AG04450 (cell line): Measurements from ENCODE around the gene PARD3B. TPM values are rescaled to one million over a fixed set of nuclear protein-coding genes. Genes with fewer than 3 reads are reported as not detected.

Source experiments
- CTCF ChIA-PET: fragments of 300-600, 350-600 bp; formaldehyde crosslinking; extraction: SDS; loops from one replicate; lab custom pipeline; 2022; ENCODE audit warnings: antibody characterized with exemption, inconsistent platforms; lab: Charles Lee
- POLR2A ChIA-PET: fragments of 350-600 bp; formaldehyde crosslinking; extraction: SDS; loops from one replicate; lab custom pipeline; 2021; ENCODE audit warnings: antibody characterized with exemption, inconsistent platforms; lab: Yijun Ruan, JAX
- DNase-seq: peaks from one replicate; pipeline ENCODE4 v3.0.0-alpha.2; 2011; ENCODE audit warnings: low read depth, low spot score
- H3K27ac ChIP-seq: one replicate; pipeline ENCODE4 v1.5.1; 2012; ENCODE audit warnings: low read depth, low read length, control low read depth
- H3K27me3 ChIP-seq: one replicate; pipeline ENCODE4 v1.6.0; 2012; ENCODE audit warnings: low read length; ENCODE audit not compliant: control insufficient read depth, insufficient read depth
- H3K4me3 ChIP-seq: 2 replicates; pipeline ENCODE4 v1.5.1; 2011; ENCODE audit warnings: mild to moderate bottlenecking, low read depth, low read length, control low read depth
- H3K9me3 ChIP-seq: 2 replicates; pipeline ENCODE4 v1.5.1; 2012; ENCODE audit warnings: low read length; ENCODE audit not compliant: control insufficient read depth, insufficient read depth
- CTCF ChIP-seq: IDR thresholded peaks from 2 replicates; pipeline ENCODE4 v1.5.1; 2011; ENCODE audit warnings: low read depth, low read length, control low read depth, inconsistent platforms
- polyA plus RNA-seq: library from polyadenylated mRNA; depleted of rRNA; stranded (reverse); fragments of >200 nt; gene quantifications from 2 replicates; pipeline ENCODE4 v1.2.3, GENCODE V29; 2011

The PARD3B gene
- polyA plus RNA-seq, 1 experiment = 8.5 TPM

- DNase-seq = no peak
- no peak for TF ChIP-seq CTCF
- CTCF ChIA-PET = interaction anchor here (0.9 kb wide), 1 partner anchor 25 kb away, joined by 3 read pairs; no protein-coding TSS in a partner anchor
- POLR2A ChIA-PET = no interaction called here
- Histone ChIP-seq H3K9me3 (no peaks in the 10 kb centered on the region), H3K27ac (no peak overlapping the region), H3K27me3 (no peaks in the 10 kb centered on the region), H3K4me3 (no peak overlapping the region)
These were observed 1105.2 kb downstream of the PARD3B start for GRCh38 chr2:205650450-205650849.

- no peaks in the 10 kb centered on the region for H3K27me3 ChIP-seq
- POLR2A ChIA-PET = no interaction called here
These were observed 1105.7 kb downstream of the PARD3B start for GRCh38 chr2:205650931-205651330.

DNA sequence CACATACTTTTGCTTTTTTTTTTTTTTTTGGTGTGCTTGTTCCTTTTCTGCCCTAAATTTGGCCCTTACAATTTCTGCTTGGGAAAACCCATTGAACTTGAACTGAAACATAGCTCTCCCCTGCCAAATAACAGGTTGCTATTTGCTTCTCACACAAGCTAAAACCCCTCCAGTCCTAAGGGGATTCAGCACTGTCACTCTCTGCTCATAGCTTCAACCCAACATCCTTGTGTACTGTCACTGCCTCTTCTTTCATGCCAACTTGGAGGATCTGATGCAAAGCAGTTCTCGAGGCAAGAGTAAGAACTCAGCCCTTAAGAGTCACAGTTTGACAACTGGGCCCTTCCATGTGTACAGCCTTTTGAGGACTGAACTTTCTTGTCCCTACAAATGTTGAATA lies 1106.4 kb downstream of the PARD3B start:
- CTCF ChIA-PET = no interaction called here
- POLR2A ChIA-PET = no interaction called here

More at GRCh38 chr2:205650931-205651330, 1105.7 kb downstream of the PARD3B start:
- H3K9me3 ChIP-seq = no peaks in the 10 kb centered on the region
- TF ChIP-seq CTCF = no peak
- no peak overlapping the region for H3K4me3 ChIP-seq
- CTCF ChIA-PET = no interaction called here
- no peak overlapping the region for H3K27ac ChIP-seq
- DNase-seq = no peak

GRCh38 chr2:205654878-205655605 lies 1109.8 kb downstream of the PARD3B start:
- Histone ChIP-seq H3K9me3 (no peaks in the 10 kb centered on the region), H3K27ac (no peak overlapping the region), H3K4me3 (no peak overlapping the region), H3K27me3 (no peaks in the 10 kb centered on the region)
- no peak for DNase-seq
- TF ChIP-seq CTCF = no peak
- ChIA-PET POLR2A (no interaction called here), CTCF (no interaction called here)

More for the DNA sequence above, 1106.4 kb downstream of the PARD3B start:
- Histone ChIP-seq H3K9me3 (no peaks in the 10 kb centered on the region), H3K27ac (no peak overlapping the region), H3K4me3 (no peak overlapping the region), H3K27me3 (no peaks in the 10 kb centered on the region)
- no peak for DNase-seq
- no peak for TF ChIP-seq CTCF

DNA sequence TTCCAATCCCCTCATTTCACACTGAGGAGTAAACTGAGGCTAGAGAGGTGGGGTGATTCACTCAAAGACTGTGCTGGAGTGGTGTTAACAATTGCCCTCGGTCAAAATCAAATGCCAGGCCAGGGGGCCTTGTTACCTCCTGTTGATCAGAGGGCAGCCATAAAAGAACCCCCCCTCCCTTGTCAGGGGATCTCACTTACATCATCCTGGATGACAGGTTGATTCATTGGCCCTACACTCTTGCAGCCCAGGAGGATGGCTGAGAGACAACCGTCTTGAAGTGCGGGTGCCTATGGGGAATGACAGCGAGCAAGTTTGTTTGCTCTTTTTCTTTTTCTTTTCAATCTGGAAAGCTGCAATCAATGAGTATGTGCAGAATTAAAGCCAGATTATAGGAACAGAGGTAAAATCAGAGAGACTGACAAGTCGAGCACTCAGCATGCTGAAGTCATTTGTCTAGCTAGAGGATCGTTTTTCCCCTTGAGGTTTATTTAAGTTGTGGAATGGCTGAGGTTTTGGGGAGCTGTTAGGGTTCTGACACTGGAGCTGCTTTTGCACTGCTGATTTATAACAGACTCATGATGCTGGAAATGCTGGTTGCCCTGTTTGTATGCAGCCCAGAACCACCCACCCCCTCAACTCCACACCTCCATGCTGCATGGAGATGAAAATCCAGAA lies 1110.6 kb downstream of the PARD3B start:
- H3K27ac ChIP-seq = no peak overlapping the region
- TF ChIP-seq CTCF = no peak
- no peaks in the 10 kb centered on the region for H3K9me3 ChIP-seq
- DNase-seq = no peak
- no peaks in the 10 kb centered on the region for H3K27me3 ChIP-seq
- POLR2A ChIA-PET = no interaction called here
- CTCF ChIA-PET = no interaction called here
- H3K4me3 ChIP-seq = no peak overlapping the region
